ENCODE data around the gene PRKN. TPM values are rescaled to one million over a fixed set of nuclear protein-coding genes. Genes with fewer than 3 reads are reported as not detected.

PRKN gene
- total and polyA plus RNA-seq, 9 donors: 3.0 to 15.0 (median 9.2) TPM

DNA sequence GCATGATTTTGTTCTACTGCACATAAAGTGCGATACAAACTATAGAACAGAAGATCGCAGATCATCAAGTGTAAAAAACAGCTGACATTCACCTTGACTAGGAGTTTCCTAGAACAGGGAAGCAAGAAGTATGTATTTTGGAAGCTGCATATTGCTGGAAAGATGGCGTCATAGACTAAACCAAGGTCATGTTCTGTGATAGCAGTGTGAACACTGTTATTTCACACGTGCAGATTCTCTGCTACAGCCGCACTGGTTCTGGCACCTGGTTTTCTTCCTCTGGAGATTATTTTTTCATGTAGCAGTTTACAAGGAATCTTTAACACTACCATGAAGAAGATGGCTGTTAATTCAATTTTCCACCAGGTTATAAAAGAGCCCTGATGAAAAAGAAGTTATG, 681.2 kb downstream of the PRKN start:
- no peak for DNase-seq
- 65 to 78% (median 69%) methylated on average over 5 of the region's 5 CpGs for WGBS, 3 donors
- intact Hi-C loops (cut with DNase I): no loop called here
- Histone ChIP-seq H3K27ac (no peak overlapping the region), H3K27me3 (no peaks in the 10 kb centered on the region), H3K36me3 (no peaks in the 10 kb centered on the region), H3K9me3 (no peaks in the 10 kb centered on the region), H3K4me3 (no peak overlapping the region), H3K4me1 (ENCODE audit: insufficient read depth) (no peaks in the 10 kb centered on the region)
- TF ChIP-seq EP300 (IDR thresholded peaks at IDR 0.05) (no peak), CTCF (IDR thresholded peaks at IDR 0.05) (no peak), POLR2A (IDR thresholded peaks at IDR 0.05) (no peak)

- Histone ChIP-seq H3K27me3 (no peaks in the 10 kb centered on the region), H3K9me3 (no peaks in the 10 kb centered on the region), H3K36me3 (no peaks in the 10 kb centered on the region), H3K27ac (no peak overlapping the region), H3K4me1 (ENCODE audit: insufficient read depth) (no peaks in the 10 kb centered on the region), H3K4me3 (no peak overlapping the region)
- TF ChIP-seq EP300 (IDR thresholded peaks at IDR 0.05) (no peak), CTCF (IDR thresholded peaks at IDR 0.05) (no peak), POLR2A (IDR thresholded peaks at IDR 0.05) (no peak)
- intact Hi-C loops (cut with DNase I): no loop called here
- 61 to 65% (median 63%) methylated on average over 4 of the region's 4 CpGs for WGBS, 3 donors
- DNase-seq: no peak
These were observed 694.9 kb downstream of the PRKN start for GRCh38 chr6:162032620-162033019.

- DNase-seq: no peak
- Histone ChIP-seq H3K27ac (no peak overlapping the region), H3K4me1 (ENCODE audit: insufficient read depth) (no peaks in the 10 kb centered on the region), H3K36me3 (no peaks in the 10 kb centered on the region), H3K9me3 (no peaks in the 10 kb centered on the region), H3K4me3 (no peak overlapping the region), H3K27me3 (no peaks in the 10 kb centered on the region)
- WGBS, 3 donors: 83 to 87% (median 84%) methylated on average over 7 of the region's 7 CpGs
- intact Hi-C loops (cut with DNase I): no loop called here
- TF ChIP-seq POLR2A (IDR thresholded peaks at IDR 0.05): no peak
- no peak for TF ChIP-seq EP300 (IDR thresholded peaks at IDR 0.05)
- no peak for TF ChIP-seq CTCF (IDR thresholded peaks at IDR 0.05)
These were observed 697.5 kb downstream of the PRKN start for GRCh38 chr6:162029873-162030576.

GRCh38 chr6:162026843-162027242, 700.7 kb downstream of the PRKN start:
- TF ChIP-seq CTCF (IDR thresholded peaks at IDR 0.05) (no peak), POLR2A (IDR thresholded peaks at IDR 0.05) (no peak), EP300 (IDR thresholded peaks at IDR 0.05) (no peak)
- Histone ChIP-seq H3K4me1 (ENCODE audit: insufficient read depth) (no peaks in the 10 kb centered on the region), H3K27me3 (no peaks in the 10 kb centered on the region), H3K4me3 (no peak overlapping the region), H3K9me3 (no peaks in the 10 kb centered on the region), H3K27ac (no peak overlapping the region), H3K36me3 (no peaks in the 10 kb centered on the region)
- no peak for DNase-seq
- intact Hi-C loops (cut with DNase I): no loop called here
- WGBS, 3 donors: 71 to 79% (median 71%) methylated on average over 4 of the region's 4 CpGs
